Fibroblast of lung (primary cell): ENCODE results near the gene CACFD1. TPM values are rescaled to one million over a fixed set of nuclear protein-coding genes. Genes with fewer than 3 reads are reported as not detected.

Experiments
- DNase-seq, 2 donors: peaks; one replicate each; pipeline versions ENCODE4 v3.0.0 to v3.0.0-alpha.2; 2010; ENCODE audit warnings: low read depth in 2 of 2
- H2AFZ ChIP-seq: 2 replicates; pipeline ENCODE4 v1.5.1; 2012; ENCODE audit warnings: low read length, control low read depth, inconsistent platforms
- H3K27ac ChIP-seq: 2 replicates; pipeline ENCODE4 v1.5.1; 2011; ENCODE audit warnings: low read length, control low read depth; ENCODE audit not compliant: insufficient read depth
- H3K27me3 ChIP-seq: 2 replicates; pipeline ENCODE4 v1.5.1; 2011; ENCODE audit warnings: mild to moderate bottlenecking, low read length; ENCODE audit not compliant: control insufficient read depth, insufficient read depth
- H3K36me3 ChIP-seq: 2 replicates; pipeline ENCODE4 v1.5.1; 2011; ENCODE audit warnings: low read length; ENCODE audit not compliant: control insufficient read depth, insufficient read depth
- H3K4me1 ChIP-seq: 2 replicates; pipeline ENCODE4 v1.5.1; 2011; ENCODE audit warnings: low read length; ENCODE audit not compliant: control insufficient read depth, insufficient read depth; ENCODE audit errors: extremely low read depth
- H3K4me2 ChIP-seq: 2 replicates; pipeline ENCODE4 v1.5.1; 2011; ENCODE audit warnings: low read length, control low read depth; ENCODE audit not compliant: insufficient read depth; ENCODE audit errors: extremely low read depth
- H3K4me3 ChIP-seq, 4 experiments: fragments of 200-600 bp in 1 of 4; sonication (generic) in 1 of 4; replicated peaks in 1 of 4; 2 replicates each; pipeline ENCODE4 v1.5.1; 2011 to 2016; ENCODE audit warnings: low read length in 4 of 4, low read depth in 3 of 4, mild to moderate bottlenecking in 3 of 4, control low read depth in 2 of 4, inconsistent platforms in 1 of 4, mixed read lengths in 1 of 4; ENCODE audit not compliant: insufficient read depth in 1 of 4; ENCODE audit errors: control extremely low read depth in 1 of 4
- H3K79me2 ChIP-seq: 2 replicates; pipeline ENCODE4 v1.5.1; 2012; ENCODE audit warnings: mild to moderate bottlenecking, low read length, inconsistent platforms; ENCODE audit not compliant: control insufficient read depth, insufficient read depth
- H3K9ac ChIP-seq: 2 replicates; pipeline ENCODE4 v1.5.1; 2011; ENCODE audit warnings: mild to moderate bottlenecking, low read length, control low read depth; ENCODE audit not compliant: insufficient read depth
- H3K9me3 ChIP-seq: 2 replicates; pipeline ENCODE4 v1.5.1; 2012; ENCODE audit warnings: low read depth, low read length; ENCODE audit not compliant: control insufficient read depth, insufficient read depth
- H4K20me1 ChIP-seq: 2 replicates; pipeline ENCODE4 v1.5.1; 2011; ENCODE audit warnings: low read length; ENCODE audit not compliant: control insufficient read depth, insufficient read depth; ENCODE audit errors: extremely low read depth
- CTCF ChIP-seq, 2 donors: IDR thresholded peaks in 1 of 2; conservative IDR thresholded peaks in 1 of 2; 1 replicate in 1 of 2; 2 replicates in 1 of 2; pipeline ENCODE4 v1.5.1; 2011 to 2012; ENCODE audit warnings: low read length in 2 of 2, control low read depth in 1 of 2, inconsistent platforms in 1 of 2, low read depth in 1 of 2, mild to moderate bottlenecking in 1 of 2
- EZH2 ChIP-seq: IDR thresholded peaks from 2 replicates; pipeline ENCODE4 v1.5.1; 2012; ENCODE audit warnings: low read length, control low read depth, mild to moderate bottlenecking; ENCODE audit errors: missing control alignments
- polyA plus RNA-seq, 2 donors: library from polyadenylated mRNA; depleted of rRNA in 1 of 2; stranded (reverse) in 1 of 2; unstranded in 1 of 2; fragments of >200 nt; gene quantifications; 2 replicates each; pipeline ENCODE4 v1.2.1, GENCODE V29; 2011 to 2012; ENCODE audit warnings: missing spikeins in 1 of 2
- total RNA-seq: library from RNA; depleted of rRNA; stranded (reverse); fragments of >200 nt; gene quantifications from 2 replicates; pipeline ENCODE4 v1.2.1, GENCODE V29; 2014

The CACFD1 gene
- total and polyA plus RNA-seq, 2 donors (not counting 1 experiment from before 2014, with no cell fraction given) = 4.7 to 9.1 TPM

GRCh38 chr9:133463864-133464615, 4.3 kb downstream of the CACFD1 start:
- H3K27ac ChIP-seq = no peak overlapping the region
- TF ChIP-seq CTCF (conservative IDR thresholded peaks at IDR 0.05 in 1 of 2, IDR thresholded peaks at IDR 0.05 in 1 of 2; ENCODE audit: low read depth in 1 of 2, low read length in 2 of 2) (no peak), EZH2 (no peak)
- no peaks in the 10 kb centered on the region for H3K36me3 ChIP-seq
- no peak overlapping the region for H3K4me3 ChIP-seq
- H3K27me3 ChIP-seq = no peaks in the 10 kb centered on the region
- no peaks in the 10 kb centered on the region for H3K79me2 ChIP-seq
- H3K4me1 ChIP-seq = peaks cover 5% of the 10 kb centered on the region
- H2AFZ ChIP-seq = no peak overlapping the region
- no peak for DNase-seq
- no peak overlapping the region for H3K9ac ChIP-seq
- no peaks in the 10 kb centered on the region for H3K9me3 ChIP-seq
- no peaks in the 10 kb centered on the region for H4K20me1 ChIP-seq
- H3K4me2 ChIP-seq = no peak overlapping the region

- H3K27ac ChIP-seq = no peak overlapping the region
- H3K4me1 ChIP-seq = peaks cover 5% of the 10 kb centered on the region
- H3K27me3 ChIP-seq = no peaks in the 10 kb centered on the region
- no peaks in the 10 kb centered on the region for H4K20me1 ChIP-seq
- DNase-seq = no peak
- H3K9ac ChIP-seq = no peak overlapping the region
- H3K4me3 ChIP-seq = no peak overlapping the region
- no peak overlapping the region for H3K4me2 ChIP-seq
- H2AFZ ChIP-seq = no peak overlapping the region
- no peaks in the 10 kb centered on the region for H3K9me3 ChIP-seq
- no peaks in the 10 kb centered on the region for H3K36me3 ChIP-seq
- no peak for TF ChIP-seq CTCF (conservative IDR thresholded peaks at IDR 0.05 in 1 of 2, IDR thresholded peaks at IDR 0.05 in 1 of 2; ENCODE audit: low read depth in 1 of 2, low read length in 2 of 2)
- no peak for TF ChIP-seq EZH2
- H3K79me2 ChIP-seq = no peaks in the 10 kb centered on the region
These were observed 4.9 kb downstream of the CACFD1 start for GRCh38 chr9:133464638-133465037.

GRCh38 chr9:133465984-133466383, 6.2 kb downstream of the CACFD1 start:
- Histone ChIP-seq H4K20me1 (no peaks in the 10 kb centered on the region), H3K27ac (no peak overlapping the region), H3K79me2 (no peaks in the 10 kb centered on the region), H2AFZ (no peak overlapping the region), H3K27me3 (no peaks in the 10 kb centered on the region), H3K4me2 (no peak overlapping the region), H3K36me3 (no peaks in the 10 kb centered on the region), H3K4me1 (no peaks in the 10 kb centered on the region), H3K4me3 (no peak overlapping the region), H3K9ac (no peak overlapping the region), H3K9me3 (no peaks in the 10 kb centered on the region)
- no peak for DNase-seq
- TF ChIP-seq CTCF (conservative IDR thresholded peaks at IDR 0.05 in 1 of 2, IDR thresholded peaks at IDR 0.05 in 1 of 2; ENCODE audit: low read depth in 1 of 2, low read length in 2 of 2) (no peak), EZH2 (no peak)
